K562 (cell line): ENCODE measurements around the gene LPIN1. TPM values are rescaled to one million over a fixed set of nuclear protein-coding genes. Genes with fewer than 3 reads are reported as not detected.

ENCODE experiments used
- COPS2 ChIP-seq: fragments of 450-650 bp; conservative IDR thresholded peaks from 2 replicates; pipeline ENCODE4 v1.6.1; 2016; ENCODE audit warnings: mild to moderate bottlenecking, moderate library complexity
- FUS ChIP-seq: fragments of 200-400 bp; formaldehyde crosslinking; optimal IDR thresholded peaks from 2 replicates; pipeline ENCODE3; 2017; ENCODE audit warnings: low read depth, low read length
- KAT7 ChIP-seq: sonication (generic); formaldehyde crosslinking; IDR thresholded peaks from 2 replicates; pipeline ENCODE4 v1.8.0; 2022; ENCODE audit warnings: missing genetic modification reagents, mild to moderate bottlenecking, borderline replicate concordance
- PHB ChIP-seq: fragments of 250-450 bp; sonication (Bioruptor Pico); IDR thresholded peaks from 2 replicates; pipeline ENCODE4 v1.5.0; 2021
- PRDM10 ChIP-seq: fragments of 450-650 bp; IDR thresholded peaks from 2 replicates; pipeline ENCODE4 v1.6.1; 2018; ENCODE audit not compliant: partially characterized antibody
- RFX7 ChIP-seq: fragments of 250-450 bp; sonication (Bioruptor Pico); IDR thresholded peaks from 2 replicates; pipeline ENCODE4 v1.5.1; 2021; ENCODE audit warnings: mild to moderate bottlenecking
- ZNF592 ChIP-seq: fragments of 450-650 bp; IDR thresholded peaks from 2 replicates; pipeline ENCODE4 v1.6.1; 2017; ENCODE audit warnings: antibody characterized with exemption, mild to moderate bottlenecking
- ZNF766 ChIP-seq: fragments of 200-800 bp; sonication (Bioruptor generic); conservative IDR thresholded peaks from 2 replicates; pipeline ENCODE4 v1.6.1; 2016; ENCODE audit warnings: missing genetic modification characterization, missing compliant biosample characterization
- polyA plus RNA-seq, 8 experiments: library from polyadenylated mRNA; depleted of rRNA in 4 of 8; stranded (reverse) in 5 of 8; unstranded in 3 of 8; fragments of >200 nt; fragmentation: Nextera tagmentation in 2 of 8; fragmentation: Illumina TruSeq in 1 of 8; extraction: Ambion mirVana in 2 of 8; extraction: Trizol in 1 of 8; gene quantifications; 2 replicates each; pipeline versions ENCODE4 v1.2.1 to v1.2.3, GENCODE V29; 2011 to 2014; ENCODE audit warnings: inconsistent platforms in 1 of 8, missing spikeins in 1 of 8
- total RNA-seq, 7 experiments: library from RNA; depleted of rRNA in 6 of 7; stranded (reverse); fragments of >200 nt in 6 of 7; fragmentation: Illumina TruSeq in 2 of 7; extraction: Trizol in 2 of 7; gene quantifications; 2 replicates each; pipeline versions ENCODE4 v1.2.1 to v1.2.3, GENCODE V29; 2011 to 2021; ENCODE audit warnings: low replicate concordance in 1 of 7
- TF ChIP-seq, protein P1 (sequence below), 2 experiments: fragments of 450-650 bp in 1 of 2; sonication (generic) in 1 of 2; formaldehyde crosslinking in 1 of 2; IDR thresholded peaks; 2 replicates each; pipeline versions ENCODE4 v1.7.1 to v1.9.0; 2016 to 2022; ENCODE audit warnings: inconsistent platforms in 1 of 2, mild to moderate bottlenecking in 1 of 2, missing genetic modification reagents in 1 of 2

The LPIN1 gene
- total and polyA plus RNA-seq, 9 of the 15 experiments (the other 6 are each of a cell fraction or from before 2014, with no cell fraction given) = 9.2 to 84.0 (median 27.8) TPM

GRCh38 chr2:11745613-11746375, 638 bp upstream of the LPIN1 start (continued):
- 0 out of 2 replicates have a peak, but pooled peaks have one; percentile 61 for TF ChIP-seq ZNF592
- no peak for TF ChIP-seq RFX7 (CRISPR knock-in tag)
- TF ChIP-seq FUS = no peak
- TF ChIP-seq, protein P1, sequence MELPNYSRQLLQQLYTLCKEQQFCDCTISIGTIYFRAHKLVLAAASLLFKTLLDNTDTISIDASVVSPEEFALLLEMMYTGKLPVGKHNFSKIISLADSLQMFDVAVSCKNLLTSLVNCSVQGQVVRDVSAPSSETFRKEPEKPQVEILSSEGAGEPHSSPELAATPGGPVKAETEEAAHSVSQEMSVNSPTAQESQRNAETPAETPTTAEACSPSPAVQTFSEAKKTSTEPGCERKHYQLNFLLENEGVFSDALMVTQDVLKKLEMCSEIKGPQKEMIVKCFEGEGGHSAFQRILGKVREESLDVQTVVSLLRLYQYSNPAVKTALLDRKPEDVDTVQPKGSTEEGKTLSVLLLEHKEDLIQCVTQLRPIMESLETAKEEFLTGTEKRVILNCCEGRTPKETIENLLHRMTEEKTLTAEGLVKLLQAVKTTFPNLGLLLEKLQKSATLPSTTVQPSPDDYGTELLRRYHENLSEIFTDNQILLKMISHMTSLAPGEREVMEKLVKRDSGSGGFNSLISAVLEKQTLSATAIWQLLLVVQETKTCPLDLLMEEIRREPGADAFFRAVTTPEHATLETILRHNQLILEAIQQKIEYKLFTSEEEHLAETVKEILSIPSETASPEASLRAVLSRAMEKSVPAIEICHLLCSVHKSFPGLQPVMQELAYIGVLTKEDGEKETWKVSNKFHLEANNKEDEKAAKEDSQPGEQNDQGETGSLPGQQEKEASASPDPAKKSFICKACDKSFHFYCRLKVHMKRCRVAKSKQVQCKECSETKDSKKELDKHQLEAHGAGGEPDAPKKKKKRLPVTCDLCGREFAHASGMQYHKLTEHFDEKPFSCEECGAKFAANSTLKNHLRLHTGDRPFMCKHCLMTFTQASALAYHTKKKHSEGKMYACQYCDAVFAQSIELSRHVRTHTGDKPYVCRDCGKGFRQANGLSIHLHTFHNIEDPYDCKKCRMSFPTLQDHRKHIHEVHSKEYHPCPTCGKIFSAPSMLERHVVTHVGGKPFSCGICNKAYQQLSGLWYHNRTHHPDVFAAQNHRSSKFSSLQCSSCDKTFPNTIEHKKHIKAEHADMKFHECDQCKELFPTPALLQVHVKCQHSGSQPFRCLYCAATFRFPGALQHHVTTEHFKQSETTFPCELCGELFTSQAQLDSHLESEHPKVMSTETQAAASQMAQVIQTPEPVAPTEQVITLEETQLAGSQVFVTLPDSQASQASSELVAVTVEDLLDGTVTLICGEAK (IDR thresholded peaks at IDR 0.05) = no peak
- TF ChIP-seq, protein P1 (CRISPR knock-in tag; IDR thresholded peaks at IDR 0.05) = no peak
- TF ChIP-seq PHB (CRISPR knock-in tag) = no peak
- TF ChIP-seq ZNF766 (CRISPR knock-in tag) = no peak
- TF ChIP-seq PRDM10 = peak; percentile 11
- TF ChIP-seq KAT7 (CRISPR knock-in tag) = no peak
- no peak for TF ChIP-seq COPS2
